GM12864 (cell line): ENCODE measurements around the gene KCNQ1.

ENCODE experiments used
- DNase-seq: peaks from one replicate; pipeline ENCODE4 v3.0.0-alpha.2; 2011; ENCODE audit warnings: low read depth
- H3K4me3 ChIP-seq: 2 replicates; pipeline ENCODE4 v1.5.1; 2011; ENCODE audit warnings: mild to moderate bottlenecking, low read depth, low read length, control low read depth
- TF ChIP-seq, protein P1 (sequence below): IDR thresholded peaks from 2 replicates; pipeline ENCODE4 v1.5.1; 2011; ENCODE audit warnings: low read depth, mild to moderate bottlenecking, moderate library complexity, low read length, control low read depth, inconsistent platforms; ENCODE audit errors: missing control alignments

KCNQ1 gene

DNA sequence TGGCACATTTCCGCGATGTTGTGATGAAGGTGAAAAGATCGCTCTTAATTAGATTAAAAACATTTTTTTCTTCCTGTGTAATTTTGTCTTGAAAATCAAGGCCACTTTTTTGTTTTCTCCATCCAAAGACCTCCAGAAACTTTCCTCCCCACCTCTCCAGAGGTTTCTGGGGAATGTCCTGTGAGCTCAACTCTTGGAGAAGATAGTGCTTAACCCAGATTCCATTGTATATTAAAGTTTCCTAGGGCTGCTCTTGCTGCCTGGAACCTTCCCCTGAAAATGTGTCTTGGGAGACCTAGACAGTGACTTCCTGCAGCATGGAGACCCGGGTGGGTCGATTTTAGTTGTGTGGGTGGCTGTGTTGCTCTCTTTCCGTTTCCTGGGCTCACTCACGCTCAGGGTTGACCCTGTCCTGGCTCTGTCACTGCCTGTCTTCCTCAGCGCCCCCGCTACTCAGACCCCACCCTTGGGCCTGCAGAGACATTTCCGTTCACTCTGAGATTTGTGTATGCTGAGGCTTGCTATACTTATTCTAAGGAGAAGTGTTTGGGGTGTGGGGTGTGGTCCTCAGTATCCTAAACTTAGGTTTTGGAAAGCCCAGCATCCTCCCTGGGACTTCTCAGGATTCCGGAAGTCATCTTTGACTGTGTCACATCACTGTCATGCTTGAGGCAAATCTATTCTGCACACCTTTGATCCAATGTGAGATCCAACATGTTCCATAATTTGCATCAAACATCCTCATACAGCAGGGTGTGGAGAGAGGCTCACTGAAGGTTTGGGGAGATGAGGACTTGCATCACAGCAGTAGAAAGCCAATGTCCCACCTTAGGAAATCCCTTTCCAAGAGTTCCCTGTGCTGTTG is 207.8 kb downstream of the KCNQ1 start:
- TF ChIP-seq, protein P1, sequence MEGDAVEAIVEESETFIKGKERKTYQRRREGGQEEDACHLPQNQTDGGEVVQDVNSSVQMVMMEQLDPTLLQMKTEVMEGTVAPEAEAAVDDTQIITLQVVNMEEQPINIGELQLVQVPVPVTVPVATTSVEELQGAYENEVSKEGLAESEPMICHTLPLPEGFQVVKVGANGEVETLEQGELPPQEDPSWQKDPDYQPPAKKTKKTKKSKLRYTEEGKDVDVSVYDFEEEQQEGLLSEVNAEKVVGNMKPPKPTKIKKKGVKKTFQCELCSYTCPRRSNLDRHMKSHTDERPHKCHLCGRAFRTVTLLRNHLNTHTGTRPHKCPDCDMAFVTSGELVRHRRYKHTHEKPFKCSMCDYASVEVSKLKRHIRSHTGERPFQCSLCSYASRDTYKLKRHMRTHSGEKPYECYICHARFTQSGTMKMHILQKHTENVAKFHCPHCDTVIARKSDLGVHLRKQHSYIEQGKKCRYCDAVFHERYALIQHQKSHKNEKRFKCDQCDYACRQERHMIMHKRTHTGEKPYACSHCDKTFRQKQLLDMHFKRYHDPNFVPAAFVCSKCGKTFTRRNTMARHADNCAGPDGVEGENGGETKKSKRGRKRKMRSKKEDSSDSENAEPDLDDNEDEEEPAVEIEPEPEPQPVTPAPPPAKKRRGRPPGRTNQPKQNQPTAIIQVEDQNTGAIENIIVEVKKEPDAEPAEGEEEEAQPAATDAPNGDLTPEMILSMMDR = no peak
- DNase-seq = no peak
- H3K4me3 ChIP-seq = no peak overlapping the region

DNA sequence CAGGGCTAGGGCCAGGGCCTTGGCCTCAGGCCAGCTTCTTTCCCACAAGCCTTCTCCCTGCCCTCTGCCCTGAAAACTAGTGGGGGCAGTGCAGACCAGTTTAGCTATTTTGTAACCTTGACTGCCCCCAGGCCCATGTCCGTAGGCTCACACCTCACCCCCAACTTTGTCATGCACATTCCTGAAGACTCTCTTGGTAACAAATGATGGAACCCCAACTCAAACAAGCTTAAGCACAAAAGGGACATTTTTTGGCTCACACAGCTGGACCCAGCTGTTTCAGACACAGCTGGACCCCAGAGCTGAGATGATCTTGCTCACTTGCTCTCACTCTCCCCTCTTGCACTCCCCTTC is 208.4 kb downstream of the KCNQ1 start:
- TF ChIP-seq, protein P1 = no peak
- DNase-seq = no peak
- no peak overlapping the region for H3K4me3 ChIP-seq

DNA sequence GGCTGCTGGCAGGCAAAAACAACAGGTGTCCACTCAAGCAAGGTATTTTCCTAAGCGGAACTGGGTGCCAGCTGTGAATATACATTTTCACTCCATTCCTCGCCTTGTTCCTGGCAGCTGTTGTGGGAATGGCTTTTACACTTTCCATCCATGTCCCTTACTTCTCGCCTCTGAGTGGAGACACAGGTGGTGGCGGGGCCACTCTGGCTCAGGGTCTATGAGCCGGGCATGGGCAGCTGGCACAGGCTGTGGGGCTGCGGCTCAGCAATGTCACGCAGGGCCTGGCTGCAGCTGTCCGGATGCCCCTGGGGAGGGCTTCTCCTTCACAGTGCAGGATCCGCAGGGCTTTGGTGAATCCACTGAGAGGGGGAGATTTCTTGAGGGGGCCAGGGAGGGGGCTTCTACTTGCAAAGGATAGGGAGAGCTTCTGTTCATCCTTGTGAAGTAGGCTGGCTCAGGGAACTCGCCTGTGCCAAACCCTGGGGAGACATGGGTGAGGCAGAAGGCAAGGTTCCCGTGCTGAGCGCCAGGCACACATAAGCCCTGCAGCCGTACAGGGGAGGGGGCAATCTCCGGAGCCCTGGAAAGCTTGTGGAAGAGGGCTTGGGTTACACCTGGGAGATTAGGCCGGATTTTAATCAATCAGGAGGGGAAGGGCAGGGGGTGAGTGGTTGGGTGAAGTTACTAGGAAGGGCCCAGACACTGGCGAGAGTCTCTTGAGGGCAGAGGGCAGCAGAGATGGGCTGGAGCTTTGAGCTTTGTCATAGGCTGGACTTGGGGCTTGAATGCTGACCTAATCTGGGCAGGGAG is 209.3 kb downstream of the KCNQ1 start:
- H3K4me3 ChIP-seq = no peak overlapping the region
- TF ChIP-seq, protein P1 = no peak
- no peak for DNase-seq

DNA sequence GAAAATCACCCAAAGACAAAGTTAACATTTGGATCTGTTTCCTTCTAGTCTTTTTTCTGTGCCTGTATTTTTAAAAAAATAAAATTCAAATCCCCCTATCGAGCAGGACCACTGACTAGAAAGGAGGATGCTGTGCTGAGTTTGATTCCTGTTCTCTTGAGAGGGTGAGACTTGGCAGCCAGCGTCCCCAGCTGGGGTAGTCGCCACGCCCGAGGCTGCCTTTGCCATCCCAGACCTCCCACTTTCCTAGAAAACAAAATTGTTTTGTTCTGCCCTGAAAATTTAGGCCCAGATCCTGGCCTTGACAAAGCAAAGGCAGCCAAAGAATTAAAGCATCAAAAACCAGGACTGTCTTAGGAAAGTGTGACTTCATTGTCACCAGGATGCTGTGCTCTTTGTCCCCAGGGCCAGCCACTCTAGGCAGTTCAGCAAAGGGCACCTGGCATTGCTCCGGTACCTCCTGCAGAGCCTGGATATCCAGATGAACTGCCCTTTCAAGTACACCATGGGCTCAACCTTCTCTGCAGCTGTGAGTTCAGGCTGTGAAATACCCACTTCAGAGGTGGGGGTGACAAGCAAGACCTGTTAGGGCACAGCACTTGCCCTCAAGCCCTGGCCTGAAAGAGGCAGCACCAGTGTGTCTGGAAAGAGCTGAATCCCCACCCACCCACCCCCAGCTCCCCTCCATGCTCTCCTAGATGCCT is 210.4 kb downstream of the KCNQ1 start:
- no peak for DNase-seq
- TF ChIP-seq, protein P1 = no peak
- H3K4me3 ChIP-seq = no peak overlapping the region

DNA sequence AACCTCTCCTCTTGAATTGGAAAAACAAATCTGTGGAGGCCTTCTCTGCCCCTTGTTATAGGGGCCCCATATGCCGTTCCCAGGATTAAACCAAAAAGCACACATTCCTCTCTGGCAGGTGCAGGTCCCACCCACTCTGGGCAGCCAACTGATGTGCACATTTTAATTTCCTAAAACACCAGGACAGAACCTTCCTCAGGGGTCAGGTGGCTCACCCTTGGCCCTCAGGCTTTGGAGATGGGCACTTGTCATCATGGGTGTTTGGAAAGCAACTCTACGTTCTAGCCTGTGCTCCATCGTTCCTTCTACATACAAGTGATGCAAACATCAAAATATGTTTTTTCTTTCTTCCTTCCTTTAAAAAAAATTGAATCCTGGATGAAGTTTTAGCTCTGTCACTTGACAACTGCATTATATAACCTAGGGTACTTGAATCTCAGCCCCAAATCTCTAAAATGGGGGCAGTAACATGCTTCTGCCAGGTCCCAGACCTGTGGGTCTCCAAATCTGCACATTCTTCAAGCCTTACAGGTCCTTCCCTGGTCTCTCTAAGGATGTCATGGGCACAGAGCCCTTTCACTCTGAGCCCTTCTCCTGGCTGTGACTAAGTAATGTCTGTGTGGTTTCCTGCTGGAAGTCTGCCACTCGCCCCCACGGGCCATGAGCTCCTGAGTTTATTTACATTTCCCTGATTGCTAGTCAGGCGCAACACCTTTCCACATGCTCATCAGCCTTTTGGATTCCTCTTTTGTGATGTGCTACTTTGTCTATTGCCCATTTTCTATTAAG is 211.2 kb downstream of the KCNQ1 start:
- no peak overlapping the region for H3K4me3 ChIP-seq
- TF ChIP-seq, protein P1 = no peak
- no peak for DNase-seq

DNA sequence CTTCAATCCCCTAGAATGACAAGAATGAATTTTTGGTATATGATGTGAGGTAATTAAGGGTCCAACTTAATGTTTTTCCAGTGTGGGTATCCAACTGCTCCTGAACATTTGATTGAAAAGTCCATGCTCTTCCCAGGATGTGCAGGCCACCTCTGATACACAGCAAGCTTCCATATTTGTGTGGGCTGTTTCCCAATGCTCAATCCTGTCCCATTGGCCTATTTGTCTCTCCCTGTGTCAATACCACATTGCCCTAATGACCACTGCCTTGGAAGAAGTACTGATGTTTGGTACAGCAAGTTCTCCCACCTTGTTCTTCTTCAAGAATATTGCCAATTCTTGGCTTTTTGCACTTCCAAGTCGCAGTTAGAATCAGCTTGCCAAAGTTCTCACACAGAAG is 212.1 kb downstream of the KCNQ1 start:
- DNase-seq = no peak
- H3K4me3 ChIP-seq = no peak overlapping the region
- TF ChIP-seq, protein P1 = no peak
